Measurements from ENCODE around the gene SLC7A10. TPM values are rescaled to one million over a fixed set of nuclear protein-coding genes. Genes with fewer than 3 reads are reported as not detected.
"Not testable (repeated sequence)": the region's sequence is repeated elsewhere in the genome, so short reads cannot be mapped to it uniquely, and the experiment has no call there.

Gene SLC7A10
- total RNA-seq, 1 experiment from 2014 or later = not detected

DNA sequence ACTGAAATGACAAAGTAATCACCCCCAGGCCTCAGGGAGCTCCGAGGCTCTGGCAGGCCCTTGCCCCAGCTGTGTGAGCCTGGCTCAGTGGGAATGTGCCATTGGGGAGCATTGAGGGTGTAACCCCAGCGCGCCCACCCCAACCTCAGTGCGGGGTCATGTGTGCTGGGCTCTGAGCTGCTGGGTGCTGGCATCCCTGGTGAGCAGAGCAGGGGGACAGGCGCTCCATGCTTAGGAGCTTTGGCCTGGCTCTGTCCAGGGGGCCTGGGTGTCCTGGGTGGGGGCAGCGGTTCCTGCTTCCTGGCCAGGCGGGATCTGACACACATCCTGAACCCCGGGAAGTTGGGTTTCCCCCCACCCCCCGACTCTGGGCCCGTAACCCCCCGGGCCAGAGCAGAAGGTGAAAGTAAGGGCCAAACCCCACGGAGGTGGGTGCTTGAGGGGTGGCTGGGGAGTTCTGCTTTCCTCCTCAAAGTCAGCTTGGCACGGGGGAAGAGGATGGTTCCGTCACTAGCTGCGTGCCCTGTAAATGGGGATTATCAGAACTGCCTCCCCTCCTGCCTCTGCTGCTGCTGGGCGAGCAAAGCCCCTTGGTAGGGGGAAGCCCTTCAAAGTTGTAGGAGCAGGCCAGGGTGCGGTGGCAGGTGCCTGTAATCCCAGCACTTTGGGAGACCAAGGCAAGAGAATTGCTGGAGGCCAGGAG is 29.9 kb downstream of the SLC7A10 start:
- in situ Hi-C loops (cut with HindIII; ENCODE audit: low pct_unique_long_range_greater_than_20kb, low sequenced_read_pairs) = no loop called here
- no peak for DNase-seq (ENCODE audit: low read depth)

DNA sequence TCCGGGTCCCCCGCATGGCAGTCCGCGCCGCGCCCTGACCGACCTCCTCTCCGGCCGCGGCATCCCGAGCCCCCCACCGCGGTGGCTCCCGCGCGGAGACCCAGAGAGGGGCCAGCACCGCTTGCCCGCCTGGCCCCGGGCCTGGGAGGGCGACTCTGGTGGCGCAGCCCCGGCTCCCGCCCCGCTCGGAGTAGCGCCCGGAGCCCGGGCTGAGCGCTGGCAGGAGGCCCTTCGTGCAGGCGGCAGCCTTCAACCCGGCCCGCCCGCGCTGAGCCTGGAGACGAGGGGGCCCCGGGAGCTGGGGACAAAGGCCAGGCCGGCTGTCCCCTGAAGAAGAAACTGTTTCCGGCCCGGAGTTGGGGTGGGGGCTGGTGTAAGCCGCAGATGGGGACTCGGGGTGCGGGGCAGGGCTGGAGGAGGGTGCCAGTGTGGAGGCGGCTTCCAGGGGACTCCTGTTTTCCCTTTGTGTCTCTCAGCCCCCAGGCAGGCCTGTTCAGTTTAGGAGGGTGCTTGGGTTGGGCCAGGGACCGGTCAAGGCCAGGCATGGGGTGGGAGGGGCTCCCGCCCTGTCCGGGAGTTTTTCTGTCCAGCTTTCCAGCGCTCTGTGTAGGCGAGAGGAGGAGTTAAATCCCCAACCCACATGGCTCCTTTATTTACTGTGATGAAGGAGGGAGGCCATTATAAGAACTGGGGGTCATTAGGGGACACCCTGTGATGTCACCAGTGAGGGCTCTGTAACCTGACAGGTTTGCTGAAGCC is 30.6 kb downstream of the SLC7A10 start:
- DNase-seq (ENCODE audit: low read depth) = peak; percentile 29

DNA sequence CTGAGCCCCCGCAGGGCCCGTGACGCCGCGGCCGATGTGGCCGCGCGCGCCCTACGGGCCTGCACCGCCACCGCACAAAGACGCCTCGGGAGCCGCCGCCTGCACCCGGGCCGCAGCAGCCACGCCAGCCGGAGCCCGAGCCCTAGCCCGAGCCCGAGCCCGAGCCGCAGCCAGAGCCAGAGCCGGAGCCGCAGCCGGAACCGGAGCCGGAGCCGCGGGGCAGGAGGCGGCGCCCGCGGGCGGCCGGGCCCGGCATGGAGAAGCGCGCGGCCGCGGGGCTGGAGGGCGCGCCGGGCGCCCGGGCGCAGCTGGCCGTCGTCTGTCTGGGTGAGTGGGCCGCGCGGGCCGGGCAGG is 31.1 kb downstream of the SLC7A10 start:
- DNase-seq (ENCODE audit: low read depth) = peak; percentile 33
- in situ Hi-C loops (cut with HindIII; ENCODE audit: low pct_unique_long_range_greater_than_20kb, low sequenced_read_pairs) = no loop called here

More for the DNA sequence above, 30.6 kb downstream of the SLC7A10 start:
- in situ Hi-C loops (cut with HindIII; ENCODE audit: low pct_unique_long_range_greater_than_20kb, low sequenced_read_pairs) = no loop called here

DNA sequence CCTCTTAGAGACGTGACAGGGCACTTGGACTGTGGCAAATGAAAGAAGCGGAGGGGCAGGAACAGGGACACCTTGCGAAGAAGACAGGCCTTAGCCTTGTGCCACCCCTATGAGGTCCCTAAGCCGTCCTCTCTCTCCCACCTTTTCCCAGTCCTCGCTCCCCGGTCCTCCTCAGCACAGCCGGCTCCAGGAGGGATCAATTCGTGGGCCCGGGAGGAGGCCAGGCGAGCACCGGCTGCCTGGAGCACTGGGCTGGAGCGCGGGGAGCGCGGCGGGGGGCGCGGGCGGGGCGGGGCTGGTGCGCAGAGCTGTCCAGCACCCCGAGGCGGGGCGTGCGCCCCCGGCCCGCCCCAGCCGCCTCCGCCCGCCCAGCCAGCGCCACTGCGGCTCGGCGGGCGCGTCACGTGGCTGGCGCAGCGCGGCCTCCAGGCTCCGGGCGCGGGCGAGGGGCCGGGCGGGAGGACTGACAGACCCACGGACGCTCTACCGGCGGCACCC is 31.7 kb downstream of the SLC7A10 start, which contains the start of gene LRP3:
Gene LRP3 (plus strand): TSS at position 466 of the 498 bp plus-strand sequence. CDS start 456 bp downstream, outside the sequence.
- in situ Hi-C loops (cut with HindIII; ENCODE audit: low pct_unique_long_range_greater_than_20kb, low sequenced_read_pairs) = no loop called here
- DNase-seq (ENCODE audit: low read depth) = peak; percentile 29

DNA sequence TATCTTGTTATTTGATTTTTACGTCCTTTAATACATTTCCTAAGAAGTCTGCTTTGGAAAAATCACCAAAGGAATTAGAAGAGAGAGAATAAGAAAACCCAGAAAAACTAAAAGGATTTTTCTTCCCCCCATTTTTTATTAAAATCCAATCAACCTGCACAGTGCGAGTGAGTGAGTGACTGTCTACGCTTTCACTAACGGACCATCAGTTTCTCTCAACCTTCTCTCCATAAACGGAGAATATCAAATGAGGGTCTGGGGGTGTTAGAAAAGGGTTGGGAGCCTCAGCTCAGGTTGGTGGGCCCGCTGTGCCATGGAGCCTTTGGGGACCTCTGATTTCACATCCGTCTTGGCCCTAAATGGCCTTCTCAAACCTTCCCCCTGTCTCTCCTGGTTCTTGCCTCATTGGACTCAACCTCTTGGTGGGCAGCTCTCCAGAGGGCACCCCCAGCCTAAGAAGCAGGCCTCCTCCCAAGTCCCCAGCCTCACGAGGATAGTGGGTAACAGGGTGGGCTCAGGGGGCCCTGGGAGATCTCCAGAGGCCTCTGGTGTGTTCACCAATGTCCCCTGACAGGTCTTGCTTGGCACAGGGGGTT is 32.3 kb downstream of the SLC7A10 start:
- in situ Hi-C loops (cut with HindIII; ENCODE audit: low pct_unique_long_range_greater_than_20kb, low sequenced_read_pairs) = no loop called here
- DNase-seq (ENCODE audit: low read depth) = no peak

DNA sequence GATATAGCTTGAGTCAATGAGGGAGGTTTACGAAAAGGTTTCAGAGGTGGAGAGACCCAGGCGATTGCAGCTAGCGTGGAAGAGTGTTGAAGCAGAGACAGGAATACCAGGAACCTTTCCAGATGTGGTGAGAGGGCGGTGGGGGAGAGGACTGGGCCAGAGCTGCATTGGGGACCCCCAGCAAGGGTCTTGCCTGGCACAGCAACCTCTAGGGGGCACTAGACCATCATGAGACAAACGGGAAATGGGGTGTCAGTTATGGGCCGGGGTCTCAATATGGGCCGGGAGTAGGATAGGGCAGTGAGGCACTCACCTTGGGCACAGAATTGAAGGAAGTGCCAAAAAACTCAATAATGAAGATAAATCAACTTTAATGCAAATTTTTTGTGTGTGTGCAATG is 33.6 kb downstream of the SLC7A10 start:
- no peak for DNase-seq (ENCODE audit: low read depth)
- in situ Hi-C loops (cut with HindIII; ENCODE audit: low pct_unique_long_range_greater_than_20kb, low sequenced_read_pairs) = no loop called here

DNA sequence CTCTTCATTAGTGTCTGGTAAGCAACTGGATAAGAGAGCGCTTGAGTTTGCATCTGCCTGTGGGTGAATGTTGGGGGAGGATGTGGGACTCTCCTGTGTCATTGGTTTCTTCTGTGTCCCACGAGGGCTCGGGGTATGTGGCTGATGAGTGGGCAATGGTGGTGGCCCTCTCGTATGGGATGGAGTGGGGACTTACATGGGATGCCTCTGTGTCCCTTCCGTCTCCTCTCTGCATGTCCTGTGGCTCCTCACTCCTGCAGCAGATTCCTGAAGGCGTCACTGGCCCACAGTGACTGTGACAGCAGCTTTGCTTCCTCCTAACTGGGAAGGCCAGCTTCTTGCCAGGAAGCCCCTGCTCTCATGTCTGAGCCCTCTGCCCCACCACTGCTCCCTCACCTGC is 34.1 kb downstream of the SLC7A10 start:
- DNase-seq (ENCODE audit: low read depth) = no peak
- in situ Hi-C loops (cut with HindIII; ENCODE audit: low pct_unique_long_range_greater_than_20kb, low sequenced_read_pairs) = no loop called here

DNA sequence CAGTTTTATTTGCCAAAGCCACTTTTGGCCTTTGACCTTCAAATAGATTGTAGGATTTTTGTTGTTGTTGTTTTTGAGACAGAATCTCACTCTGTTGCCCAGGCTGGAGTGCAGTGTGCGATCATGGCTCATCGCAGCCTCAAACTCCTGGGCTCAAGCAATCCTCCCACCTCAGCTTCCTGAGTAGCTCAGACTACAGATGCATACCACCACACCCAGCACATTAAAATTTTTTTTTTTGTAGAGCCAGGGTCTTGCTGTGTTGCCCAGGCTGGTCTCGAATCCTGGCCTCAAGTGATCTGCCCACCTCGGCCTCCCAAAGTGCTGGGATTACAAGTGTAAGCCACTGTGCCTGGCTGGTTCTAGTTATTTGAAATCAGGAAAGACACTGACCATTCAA is 34.6 kb downstream of the SLC7A10 start:
- DNase-seq (ENCODE audit: low read depth); in situ Hi-C loops (cut with HindIII; ENCODE audit: low pct_unique_long_range_greater_than_20kb, low sequenced_read_pairs): not testable (repeated sequence)

DNA sequence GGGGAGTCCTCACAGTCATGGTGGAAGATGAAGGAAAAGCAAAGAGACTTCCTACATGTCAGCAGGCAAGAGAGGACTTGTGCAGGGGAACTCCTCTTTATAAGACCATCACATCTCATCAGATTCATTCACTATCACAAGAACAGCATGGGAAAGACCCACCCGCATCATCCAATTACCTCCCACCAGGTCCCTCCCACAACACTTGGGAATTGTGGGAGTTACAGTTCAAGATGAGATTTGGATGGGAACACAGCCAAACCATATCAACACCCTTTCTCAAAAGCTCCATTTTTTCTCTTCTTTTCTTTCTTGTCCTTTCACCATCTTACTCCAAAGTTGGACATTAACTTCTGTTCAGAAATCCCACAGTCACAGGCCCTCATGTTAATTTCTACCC is 36.2 kb downstream of the SLC7A10 start:
- in situ Hi-C loops (cut with HindIII; ENCODE audit: low pct_unique_long_range_greater_than_20kb, low sequenced_read_pairs) = no loop called here

DNA sequence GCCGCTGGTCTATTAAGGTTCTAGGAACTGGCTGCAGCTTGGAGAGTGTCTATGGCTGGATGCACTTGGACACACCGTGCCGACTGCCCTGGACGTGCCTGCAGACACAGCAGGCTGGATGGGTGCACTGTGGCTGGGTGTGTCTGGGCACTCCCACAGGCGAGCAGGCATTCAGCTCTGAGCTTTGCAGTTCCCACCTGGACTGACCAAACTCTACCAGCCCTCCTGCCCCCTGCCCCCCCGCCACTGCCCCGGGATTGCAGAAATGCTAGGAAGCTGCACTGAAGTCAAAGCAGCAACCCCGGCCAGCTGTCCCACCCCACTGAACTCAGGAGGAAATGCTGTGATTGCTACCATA is 38.5 kb downstream of the SLC7A10 start:
- peak; percentile 48 for DNase-seq (ENCODE audit: low read depth)
- in situ Hi-C loops (cut with HindIII; ENCODE audit: low pct_unique_long_range_greater_than_20kb, low sequenced_read_pairs) = no loop called here

More for the DNA sequence above, 36.2 kb downstream of the SLC7A10 start:
- no peak for DNase-seq (ENCODE audit: low read depth)

DNA sequence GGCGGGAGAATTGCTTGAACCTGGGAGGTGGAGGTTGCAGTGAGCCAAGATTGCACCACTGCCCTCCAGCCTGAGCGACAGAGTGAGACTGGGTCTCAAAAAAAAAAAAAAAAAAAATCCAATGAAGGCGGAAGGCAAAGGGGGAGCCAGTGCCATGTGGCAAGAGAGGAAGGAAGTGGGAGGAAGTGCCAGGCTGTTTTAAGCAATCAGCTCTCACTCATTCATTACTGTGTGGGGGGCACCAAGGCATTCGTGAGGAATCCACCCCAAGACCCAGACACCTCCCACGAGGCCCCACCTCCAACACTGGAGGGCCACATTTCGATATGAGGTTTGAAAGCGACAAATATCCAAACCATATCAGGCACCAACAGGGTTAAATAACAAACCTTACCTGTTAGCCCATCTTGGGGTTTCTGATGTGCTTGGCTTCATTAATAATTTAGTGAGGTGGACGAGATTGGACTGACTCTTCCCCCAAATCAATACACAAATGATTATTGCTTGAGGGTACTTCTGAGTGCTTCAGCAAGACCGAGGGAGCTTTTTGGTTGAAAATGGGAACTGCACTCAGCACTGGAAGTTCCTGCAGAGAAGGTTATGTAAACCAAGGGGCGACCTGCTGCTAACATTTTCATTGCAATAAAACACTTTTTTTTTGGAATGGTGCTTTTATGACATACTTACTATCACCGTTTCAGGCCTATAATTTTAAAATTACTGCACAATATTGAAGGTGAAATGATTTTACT is 39.0 kb downstream of the SLC7A10 start:
- DNase-seq (ENCODE audit: low read depth) = no peak
- in situ Hi-C loops (cut with HindIII; ENCODE audit: low pct_unique_long_range_greater_than_20kb, low sequenced_read_pairs) = no loop called here

DNA sequence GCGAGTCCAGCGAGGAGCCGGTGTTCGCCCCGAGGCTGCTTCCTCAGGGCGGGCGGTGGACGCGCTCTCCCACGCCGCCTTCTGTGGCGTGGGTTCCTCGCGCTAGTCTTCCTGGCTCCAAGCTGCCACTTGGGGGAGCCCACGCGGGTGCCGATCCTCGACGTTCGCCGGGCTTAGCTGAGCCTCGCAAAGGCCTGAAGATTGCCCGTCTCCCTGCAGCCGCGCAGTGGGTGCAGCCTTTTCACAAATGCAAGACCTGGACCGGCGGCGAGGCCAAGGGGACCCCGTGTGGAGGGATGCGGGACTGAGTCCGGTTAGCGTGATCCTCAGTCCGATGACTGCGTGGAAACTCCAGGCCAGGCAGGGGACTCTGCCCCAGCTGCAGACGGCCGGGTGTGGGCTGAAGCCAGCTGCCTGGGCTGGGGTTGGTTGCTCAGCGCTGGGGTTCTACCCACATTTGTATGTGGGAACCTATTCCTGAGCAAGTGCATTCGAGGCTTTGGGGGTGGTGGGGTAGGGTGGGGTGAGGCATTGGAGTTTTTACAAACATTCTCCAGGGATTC is 48.2 kb downstream of the SLC7A10 start:
- no peak for DNase-seq (ENCODE audit: low read depth)
- in situ Hi-C loops (cut with HindIII; ENCODE audit: low pct_unique_long_range_greater_than_20kb, low sequenced_read_pairs) = no loop called here

DNA sequence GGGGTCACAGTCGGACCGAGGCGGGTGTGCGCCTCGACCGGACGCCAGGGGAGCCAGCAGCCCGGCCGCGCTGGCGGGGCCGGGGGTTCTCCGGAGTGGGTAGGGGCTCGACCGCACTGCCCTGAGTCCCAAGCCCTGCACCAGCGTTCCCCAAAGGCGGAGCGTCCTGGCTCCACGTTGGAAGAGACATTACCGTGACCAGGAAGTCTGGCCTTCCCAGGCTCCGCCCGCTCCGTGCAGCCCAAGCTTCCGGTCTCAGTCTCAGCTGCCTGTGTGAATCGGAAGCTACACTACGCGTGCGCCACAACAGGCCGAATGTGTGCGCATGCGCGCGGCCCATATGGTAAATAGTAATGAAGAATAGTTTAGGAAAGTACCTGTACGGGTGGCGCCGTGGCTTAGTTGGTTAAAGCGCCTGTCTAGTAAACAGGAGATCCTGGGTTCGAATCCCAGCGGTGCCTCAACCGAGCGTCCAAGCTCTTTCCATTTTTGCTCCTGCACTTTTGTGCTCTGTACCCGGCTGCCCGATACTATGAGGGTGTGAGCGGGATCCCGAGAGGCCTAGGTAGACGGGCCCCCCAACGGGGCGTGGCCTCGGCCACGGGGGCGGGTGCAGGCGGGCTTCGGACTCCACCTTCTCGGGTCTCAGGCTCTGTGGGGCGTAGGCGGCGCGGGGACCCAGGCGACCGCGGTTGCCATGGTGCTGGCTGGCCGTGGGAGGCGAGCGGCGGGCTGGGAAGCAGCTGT is 48.8 kb downstream of the SLC7A10 start:
- DNase-seq (ENCODE audit: low read depth) = peak; percentile 100
- in situ Hi-C loops (cut with HindIII; ENCODE audit: low pct_unique_long_range_greater_than_20kb, low sequenced_read_pairs) = no loop called here

DNA sequence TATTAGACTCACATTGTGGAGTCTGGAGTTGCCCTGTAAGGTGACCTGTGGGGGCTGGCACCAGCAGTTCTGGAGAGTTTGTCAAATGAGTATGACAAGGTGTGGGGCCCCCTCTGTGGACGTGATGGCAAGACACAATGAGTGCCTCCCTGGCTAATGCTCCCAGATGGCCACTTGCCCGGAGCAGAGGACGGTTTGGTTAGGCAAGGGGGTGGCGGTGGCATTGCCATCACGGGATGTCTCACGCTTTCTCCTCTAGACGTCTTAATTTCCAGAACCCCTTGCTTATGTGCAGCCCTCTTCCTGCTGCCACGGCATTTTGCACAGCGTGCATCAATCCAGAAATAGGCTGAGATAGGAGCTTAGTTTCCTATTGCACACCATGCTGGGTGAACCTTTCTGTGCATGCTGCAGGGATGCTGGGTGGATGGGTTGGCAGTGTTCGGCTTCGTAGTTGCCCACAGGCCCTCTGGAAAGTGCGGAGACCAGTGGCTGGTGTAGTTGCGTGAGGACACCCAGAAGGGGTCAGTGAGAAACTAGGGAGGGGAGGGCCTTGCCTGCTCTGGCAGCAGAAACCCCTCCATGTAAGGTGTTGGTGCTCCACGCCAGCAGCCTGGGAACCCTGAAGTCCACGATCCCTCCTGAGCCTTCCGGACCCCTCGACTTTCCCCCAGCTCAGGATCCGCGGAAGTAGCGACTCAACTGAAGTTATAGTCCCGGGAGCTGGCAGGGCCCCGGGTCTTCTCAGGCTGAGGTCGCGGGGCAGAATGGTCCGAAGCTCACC is 49.6 kb downstream of the SLC7A10 start:
- in situ Hi-C loops (cut with HindIII; ENCODE audit: low pct_unique_long_range_greater_than_20kb, low sequenced_read_pairs) = no loop called here
- no peak for DNase-seq (ENCODE audit: low read depth)

DNA sequence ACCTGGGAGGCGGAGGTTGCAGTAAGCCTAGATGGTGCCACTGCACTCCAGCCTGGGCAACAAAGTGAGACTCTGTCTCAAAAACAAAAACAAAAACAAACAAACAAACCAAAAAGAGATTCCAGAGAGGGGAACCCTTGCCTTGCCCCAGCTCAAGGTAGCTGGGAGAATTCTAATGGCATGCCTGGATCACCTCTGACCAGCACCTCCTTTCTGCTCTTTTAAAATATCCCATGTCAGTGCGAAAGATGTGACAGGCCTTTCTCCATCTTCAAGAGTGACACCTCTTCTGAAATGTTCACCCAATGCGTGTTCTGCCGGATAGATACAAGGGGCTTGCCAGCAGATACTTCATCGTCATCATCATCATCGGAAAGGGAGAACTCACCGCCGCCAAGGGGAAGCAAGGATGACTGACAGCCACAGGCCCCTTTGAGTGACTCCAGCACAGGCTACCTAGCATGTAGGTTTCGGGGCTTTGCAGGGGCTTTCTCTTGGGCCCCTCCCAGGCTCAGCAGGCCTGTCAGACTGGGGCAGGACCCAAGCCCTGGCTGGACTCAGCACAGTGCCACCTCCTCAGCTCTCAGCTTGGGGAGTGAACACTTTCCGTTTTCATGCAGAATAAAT is 50.4 kb downstream of the SLC7A10 start:
- in situ Hi-C loops (cut with HindIII; ENCODE audit: low pct_unique_long_range_greater_than_20kb, low sequenced_read_pairs) = no loop called here
- no peak for DNase-seq (ENCODE audit: low read depth)

DNA sequence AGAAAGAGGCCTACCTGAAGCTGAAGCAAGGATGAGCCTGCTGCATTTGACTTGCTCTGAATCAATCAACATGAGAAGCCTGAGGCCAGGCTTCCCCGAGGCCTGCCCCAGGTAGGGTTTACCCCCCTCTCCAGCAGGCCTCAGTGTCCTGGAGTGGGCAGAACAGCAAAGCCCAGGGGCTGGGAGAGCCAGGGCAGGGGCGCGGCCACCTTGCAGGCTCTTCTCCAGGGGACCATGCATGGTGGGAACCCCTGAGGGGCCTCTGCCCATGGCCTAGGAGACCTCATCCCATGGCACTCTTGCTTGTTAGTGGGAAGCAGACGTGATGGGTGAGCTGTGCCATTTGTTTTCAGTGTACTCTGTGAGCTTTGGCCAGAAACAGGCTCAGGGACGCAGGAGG is 51.5 kb downstream of the SLC7A10 start:
- in situ Hi-C loops (cut with HindIII; ENCODE audit: low pct_unique_long_range_greater_than_20kb, low sequenced_read_pairs) = no loop called here

More for the DNA sequence above, 51.5 kb downstream of the SLC7A10 start:
- DNase-seq (ENCODE audit: low read depth) = no peak
